Measurements from ENCODE around the gene TMEM214. TPM values are rescaled to one million over a fixed set of nuclear protein-coding genes. Genes with fewer than 3 reads are reported as not detected.

Gene TMEM214
- total RNA-seq, 1 experiment from 2014 or later: 55.3 TPM

DNA sequence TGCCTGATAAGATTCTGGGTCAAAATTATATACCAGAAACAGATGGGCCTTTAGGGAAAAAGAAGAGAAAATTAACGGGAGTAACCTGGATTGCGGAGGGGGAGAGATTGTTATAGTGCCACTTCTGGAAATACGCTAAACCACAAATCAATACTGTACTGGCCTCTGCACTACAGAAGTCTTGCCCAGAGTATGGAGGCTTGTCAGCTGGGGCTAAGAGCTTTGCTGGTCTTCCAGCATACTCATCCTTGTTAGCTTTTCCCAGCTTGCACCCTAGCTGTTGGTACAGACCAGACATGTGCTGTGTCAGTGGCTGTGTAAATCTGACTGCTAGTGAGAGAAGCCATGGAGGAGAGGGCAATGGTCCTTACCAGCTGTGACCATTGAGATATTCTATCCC lies 27.6 kb downstream of the TMEM214 start:
- Histone ChIP-seq H4K20me1 (ENCODE audit: control insufficient read depth, insufficient read depth, insufficient read length) (no peaks in the 10 kb centered on the region), H4K91ac (ENCODE audit: insufficient read length, low read depth, low read length) (no peak overlapping the region), H3K9ac (ENCODE audit: extremely low read depth, insufficient read length, low read length) (no peak overlapping the region), H3K27ac (ENCODE audit: insufficient read length, low read depth, low read length) (no peak overlapping the region), H2BK120ac (ENCODE audit: low read depth, low read length, poor library complexity, severe bottlenecking) (no peak overlapping the region), H3K23ac (ENCODE audit: insufficient read length, low read depth, low read length) (no peak overlapping the region), H3K23me2 (ENCODE audit: insufficient read length, low read depth, low read length, poor library complexity, severe bottlenecking) (no peaks in the 10 kb centered on the region), H2BK20ac (ENCODE audit: low read depth, low read length, poor library complexity, severe bottlenecking) (no peak overlapping the region), H3K4me2 (ENCODE audit: insufficient read depth, insufficient read length, low read length) (no peak overlapping the region), H2BK12ac (ENCODE audit: insufficient read length, low read depth, low read length) (no peak overlapping the region), H3K27me3 (ENCODE audit: insufficient read depth, low read length) (no peaks in the 10 kb centered on the region), H3K4me1 (ENCODE audit: insufficient read depth, low read length) (no peaks in the 10 kb centered on the region), H2BK5ac (ENCODE audit: insufficient read length, low read length) (no peak overlapping the region), H3K4ac (ENCODE audit: low read depth, low read length) (no peak overlapping the region), H3K18ac (ENCODE audit: insufficient read length, low read depth, low read length) (no peak overlapping the region), H3K9me3 (ENCODE audit: control insufficient read depth, low read depth, low read length) (no peaks in the 10 kb centered on the region), H2BK15ac (ENCODE audit: low read depth, low read length) (no peak overlapping the region), H2AFZ (ENCODE audit: low read length) (no peak overlapping the region), H3T11ph (ENCODE audit: low read length) (no peak overlapping the region), H4K5ac (ENCODE audit: insufficient read length, low read depth, low read length) (no peak overlapping the region), H2AK5ac (ENCODE audit: insufficient read length, low read length) (no peak overlapping the region), H3K14ac (ENCODE audit: insufficient read depth, low read length) (no peak overlapping the region), H3K56ac (ENCODE audit: insufficient read length, low read depth, low read length) (no peak overlapping the region), H3K79me1 (ENCODE audit: insufficient read depth, low read depth, low read length, poor library complexity, severe bottlenecking) (no peaks in the 10 kb centered on the region), H3K79me2 (ENCODE audit: insufficient read depth, low read length) (no peaks in the 10 kb centered on the region), H4K8ac (replicated peaks; ENCODE audit: insufficient read length, low read depth, low read length) (no peak overlapping the region)
- Mint-ChIP-seq H3K27ac (0 out of 7 replicates have a peak overlapping the region, but pooled peaks of 1 of the 3 experiments have one; percentile 23), H3K36me3 (ENCODE audit: insufficient read depth in 1 of 3, low read depth in 3 of 3) (peaks cover 5 to 60% (median 55%) of the 10 kb centered on the region in 3 experiments; a peak in 5 of 7 replicates), H3K4me3 (no peak overlapping the region), H3K4me1 (no peaks in the 10 kb centered on the region), H3K27me3 (ENCODE audit: low read depth) (no peaks in the 10 kb centered on the region), H3K9me3 (no peaks in the 10 kb centered on the region)
- no peak for DNase-seq
- no CpG with 5 or more reads among the region's 3 CpGs for WGBS (ENCODE audit: extremely low coverage, insufficient read length, low lambda C conversion rate)
- TF ChIP-seq, protein P1, sequence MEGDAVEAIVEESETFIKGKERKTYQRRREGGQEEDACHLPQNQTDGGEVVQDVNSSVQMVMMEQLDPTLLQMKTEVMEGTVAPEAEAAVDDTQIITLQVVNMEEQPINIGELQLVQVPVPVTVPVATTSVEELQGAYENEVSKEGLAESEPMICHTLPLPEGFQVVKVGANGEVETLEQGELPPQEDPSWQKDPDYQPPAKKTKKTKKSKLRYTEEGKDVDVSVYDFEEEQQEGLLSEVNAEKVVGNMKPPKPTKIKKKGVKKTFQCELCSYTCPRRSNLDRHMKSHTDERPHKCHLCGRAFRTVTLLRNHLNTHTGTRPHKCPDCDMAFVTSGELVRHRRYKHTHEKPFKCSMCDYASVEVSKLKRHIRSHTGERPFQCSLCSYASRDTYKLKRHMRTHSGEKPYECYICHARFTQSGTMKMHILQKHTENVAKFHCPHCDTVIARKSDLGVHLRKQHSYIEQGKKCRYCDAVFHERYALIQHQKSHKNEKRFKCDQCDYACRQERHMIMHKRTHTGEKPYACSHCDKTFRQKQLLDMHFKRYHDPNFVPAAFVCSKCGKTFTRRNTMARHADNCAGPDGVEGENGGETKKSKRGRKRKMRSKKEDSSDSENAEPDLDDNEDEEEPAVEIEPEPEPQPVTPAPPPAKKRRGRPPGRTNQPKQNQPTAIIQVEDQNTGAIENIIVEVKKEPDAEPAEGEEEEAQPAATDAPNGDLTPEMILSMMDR (conservative IDR thresholded peaks at IDR 0.05): no peak
